ENCODE data around the gene IGFBP3.

Gene IGFBP3

DNA sequence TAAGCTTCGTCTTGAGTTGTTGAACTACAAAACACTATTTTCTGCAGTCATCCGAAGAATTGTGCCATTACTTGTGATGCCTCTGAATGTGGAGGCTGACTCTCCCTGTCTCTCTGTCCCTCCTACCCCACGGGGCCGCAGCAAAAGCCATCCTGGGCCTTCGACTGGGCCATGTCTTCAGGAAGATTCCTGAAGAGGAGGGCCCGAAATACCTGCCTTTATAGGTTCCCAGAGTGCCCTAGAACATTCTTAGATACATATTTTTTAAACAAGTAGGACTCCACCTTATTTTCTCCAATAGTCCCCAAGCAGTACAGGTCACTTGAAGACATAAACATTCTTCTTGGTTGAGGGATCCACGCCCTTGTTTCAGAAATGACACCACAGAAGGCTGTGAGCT lies 8.1 kb downstream of the IGFBP3 start:
- DNase-seq (ENCODE audit: extremely low spot score), result no peak
- CTCF ChIA-PET, result interaction anchor here (1.0 to 1.7 kb wide), 3 partner anchors 9 to 49 kb away, joined by 3 to 7 read pairs (median 3); partner anchors contain the start of gene IGFBP3
- POLR2A ChIA-PET, result no interaction called here
- TF ChIP-seq, protein P1, sequence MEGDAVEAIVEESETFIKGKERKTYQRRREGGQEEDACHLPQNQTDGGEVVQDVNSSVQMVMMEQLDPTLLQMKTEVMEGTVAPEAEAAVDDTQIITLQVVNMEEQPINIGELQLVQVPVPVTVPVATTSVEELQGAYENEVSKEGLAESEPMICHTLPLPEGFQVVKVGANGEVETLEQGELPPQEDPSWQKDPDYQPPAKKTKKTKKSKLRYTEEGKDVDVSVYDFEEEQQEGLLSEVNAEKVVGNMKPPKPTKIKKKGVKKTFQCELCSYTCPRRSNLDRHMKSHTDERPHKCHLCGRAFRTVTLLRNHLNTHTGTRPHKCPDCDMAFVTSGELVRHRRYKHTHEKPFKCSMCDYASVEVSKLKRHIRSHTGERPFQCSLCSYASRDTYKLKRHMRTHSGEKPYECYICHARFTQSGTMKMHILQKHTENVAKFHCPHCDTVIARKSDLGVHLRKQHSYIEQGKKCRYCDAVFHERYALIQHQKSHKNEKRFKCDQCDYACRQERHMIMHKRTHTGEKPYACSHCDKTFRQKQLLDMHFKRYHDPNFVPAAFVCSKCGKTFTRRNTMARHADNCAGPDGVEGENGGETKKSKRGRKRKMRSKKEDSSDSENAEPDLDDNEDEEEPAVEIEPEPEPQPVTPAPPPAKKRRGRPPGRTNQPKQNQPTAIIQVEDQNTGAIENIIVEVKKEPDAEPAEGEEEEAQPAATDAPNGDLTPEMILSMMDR (IDR thresholded peaks at IDR 0.05; ENCODE audit: control extremely low read depth, extremely low read depth, low read depth, missing control alignments), result no peak

DNA sequence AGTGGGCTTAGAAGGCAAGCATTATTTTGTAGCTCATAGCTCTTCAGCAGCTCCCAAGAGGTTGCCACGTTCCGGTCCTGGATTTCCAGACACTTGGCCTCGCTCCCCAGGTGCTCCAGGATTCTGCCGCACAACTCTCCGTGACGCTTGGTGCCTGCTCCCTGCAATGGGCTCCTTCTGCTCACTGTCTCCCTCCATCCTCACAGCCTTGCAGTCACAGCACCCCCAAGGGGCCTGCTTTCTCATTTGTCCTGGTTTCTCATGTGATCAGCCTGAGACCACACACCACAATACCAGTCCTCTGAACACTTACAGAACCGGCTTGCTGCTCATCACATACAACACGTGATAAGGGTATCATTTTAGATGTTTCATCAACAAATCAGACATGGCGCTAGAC lies 9.8 kb downstream of the IGFBP3 start:
- ChIA-PET POLR2A (no interaction called here), CTCF (interaction anchor here (1.0 kb wide), 1 partner anchor 1177 kb away, joined by 3 read pairs; no protein-coding TSS in a partner anchor)
- TF ChIP-seq, protein P1 (IDR thresholded peaks at IDR 0.05; ENCODE audit: control extremely low read depth, extremely low read depth, low read depth, missing control alignments), result no peak
- no peak for DNase-seq (ENCODE audit: extremely low spot score)

DNA sequence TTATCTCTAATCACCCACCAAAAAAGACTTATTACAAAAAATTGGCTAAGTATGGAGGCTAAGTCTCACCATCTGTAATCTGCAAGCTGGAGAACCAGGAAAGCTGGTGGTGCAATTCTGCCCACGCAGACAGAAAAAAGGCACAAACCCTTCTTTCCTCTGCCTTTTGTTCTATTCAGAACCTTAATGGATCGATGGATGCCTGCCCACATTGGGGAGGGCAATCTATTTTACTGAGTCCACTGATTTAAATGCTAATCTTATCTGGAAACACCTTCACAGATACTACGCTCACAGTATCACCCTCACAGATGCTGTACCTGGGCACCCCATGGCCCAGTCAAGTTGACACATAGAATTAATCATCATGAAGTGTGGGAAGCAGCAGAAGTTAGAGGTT lies 10.2 kb downstream of the IGFBP3 start:
- DNase-seq (ENCODE audit: extremely low spot score), result no peak
- POLR2A ChIA-PET, result no interaction called here
- CTCF ChIA-PET, result interaction anchor here (1.0 kb wide), 1 partner anchor 1177 kb away, joined by 3 read pairs; no protein-coding TSS in a partner anchor
- TF ChIP-seq, protein P1 (IDR thresholded peaks at IDR 0.05; ENCODE audit: control extremely low read depth, extremely low read depth, low read depth, missing control alignments), result no peak

DNA sequence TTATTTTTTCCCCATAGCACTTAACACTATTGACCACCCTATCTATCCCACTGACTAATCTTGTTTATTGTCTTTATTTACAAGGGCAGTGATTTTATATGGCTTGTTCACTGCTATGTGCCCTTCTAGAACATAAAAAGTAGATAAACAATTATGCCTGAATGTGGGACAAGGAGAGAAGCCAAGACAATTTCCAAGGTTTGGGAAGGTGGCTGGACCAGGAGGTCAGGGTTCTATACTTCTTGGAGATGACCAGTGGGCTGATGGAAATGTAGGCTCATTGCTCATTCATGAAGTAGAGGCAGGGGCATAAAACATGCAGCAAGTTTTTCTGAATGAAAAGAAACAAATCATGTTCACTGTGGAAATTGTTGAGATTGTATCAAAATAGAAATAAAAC lies 11.5 kb downstream of the IGFBP3 start:
- TF ChIP-seq, protein P1 (IDR thresholded peaks at IDR 0.05; ENCODE audit: control extremely low read depth, extremely low read depth, low read depth, missing control alignments), result no peak
- ChIA-PET POLR2A (no interaction called here), CTCF (no interaction called here)
- DNase-seq (ENCODE audit: extremely low spot score), result no peak

DNA sequence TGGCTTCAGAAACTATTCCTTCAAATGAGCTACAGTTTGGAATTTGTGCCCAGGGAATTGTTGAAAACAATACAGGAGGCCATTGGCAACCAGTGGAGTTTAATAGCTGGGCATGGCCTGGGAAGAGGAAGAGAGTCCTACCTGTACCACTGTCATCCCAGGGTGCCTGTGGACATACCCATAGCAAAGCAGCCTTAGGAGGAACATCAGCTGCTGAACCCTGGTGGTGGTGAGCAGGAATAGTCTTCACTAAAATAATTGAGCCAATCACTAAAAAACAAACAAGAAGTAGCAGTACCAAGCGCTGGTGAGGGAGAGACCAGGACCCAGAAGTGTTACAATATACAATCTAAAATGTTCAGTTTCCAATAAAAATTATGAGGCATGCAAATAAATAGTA lies 18.3 kb downstream of the IGFBP3 start:
- CTCF ChIA-PET, result interaction anchor here (1.2 to 1.8 kb wide), 3 partner anchors 10 to 22 kb away, joined by 3 to 6 read pairs (median 6); no protein-coding TSS in a partner anchor
- no peak for DNase-seq (ENCODE audit: extremely low spot score)
- POLR2A ChIA-PET, result no interaction called here
- TF ChIP-seq, protein P1 (IDR thresholded peaks at IDR 0.05; ENCODE audit: control extremely low read depth, extremely low read depth, low read depth, missing control alignments), result no peak

DNA sequence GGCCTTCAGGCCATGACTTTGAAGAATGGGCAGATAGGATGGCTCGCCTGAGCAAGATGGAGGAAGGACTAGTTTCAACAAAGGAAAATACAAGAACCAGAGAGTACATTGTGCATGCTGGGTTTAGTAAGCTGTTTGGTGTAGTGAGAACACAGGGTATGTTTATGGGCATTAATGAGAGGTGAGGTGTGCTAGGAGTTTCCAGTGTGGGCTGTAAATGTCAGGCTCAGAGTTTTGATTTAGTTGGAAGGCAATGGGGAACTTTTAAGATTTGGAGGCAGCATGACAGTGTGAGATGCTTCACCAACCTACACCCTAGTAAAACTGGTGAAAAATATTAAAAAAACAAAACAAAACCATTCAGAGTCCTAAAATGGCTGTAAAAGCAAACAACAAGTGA lies 19.5 kb downstream of the IGFBP3 start:
- DNase-seq (ENCODE audit: extremely low spot score), result no peak
- TF ChIP-seq, protein P1 (IDR thresholded peaks at IDR 0.05; ENCODE audit: control extremely low read depth, extremely low read depth, low read depth, missing control alignments), result no peak
- ChIA-PET CTCF (interaction anchor here (1.4 to 1.8 kb wide), 2 partner anchors 9 to 21 kb away, joined by 6 read pairs; no protein-coding TSS in a partner anchor), POLR2A (no interaction called here)
